ENCODE results near the gene SERPINE3.

Gene SERPINE3

DNA sequence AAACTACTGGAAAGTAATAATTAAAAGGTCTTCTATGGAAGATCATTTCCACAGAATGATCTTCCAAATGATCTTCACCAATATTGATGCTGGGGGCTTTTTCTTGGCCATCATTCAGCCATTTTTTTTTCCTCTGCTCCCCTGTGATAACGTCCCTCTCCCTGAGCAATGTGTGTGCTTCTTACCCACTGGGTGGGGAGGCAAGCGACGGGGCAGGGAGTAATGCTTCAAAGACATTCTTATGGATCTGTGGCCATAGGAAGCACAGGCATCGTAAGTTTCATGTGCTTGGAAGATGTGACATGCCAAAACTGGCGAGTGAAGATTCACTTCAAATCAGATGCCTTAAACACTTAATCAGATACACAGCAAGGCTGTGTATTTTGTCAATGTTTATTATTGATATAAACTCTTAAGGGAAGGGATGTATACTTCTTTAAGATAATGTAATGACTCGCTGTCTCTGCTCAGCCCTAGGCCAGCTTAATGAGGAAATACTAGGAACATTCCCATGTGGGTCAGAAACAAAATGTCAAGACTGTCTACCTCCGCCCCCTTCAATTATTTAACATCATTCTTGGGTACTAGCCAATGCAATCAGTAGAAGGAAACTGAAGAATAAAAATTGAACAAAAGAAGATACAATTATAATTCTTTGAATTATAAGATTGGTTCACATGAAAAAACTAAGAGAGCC, 34.1 kb upstream of the SERPINE3 start:
- DNase-seq (ENCODE audit: insufficient read length, low spot score) (no peak), FAIRE-seq (no peak)
- TF ChIP-seq, protein P1, sequence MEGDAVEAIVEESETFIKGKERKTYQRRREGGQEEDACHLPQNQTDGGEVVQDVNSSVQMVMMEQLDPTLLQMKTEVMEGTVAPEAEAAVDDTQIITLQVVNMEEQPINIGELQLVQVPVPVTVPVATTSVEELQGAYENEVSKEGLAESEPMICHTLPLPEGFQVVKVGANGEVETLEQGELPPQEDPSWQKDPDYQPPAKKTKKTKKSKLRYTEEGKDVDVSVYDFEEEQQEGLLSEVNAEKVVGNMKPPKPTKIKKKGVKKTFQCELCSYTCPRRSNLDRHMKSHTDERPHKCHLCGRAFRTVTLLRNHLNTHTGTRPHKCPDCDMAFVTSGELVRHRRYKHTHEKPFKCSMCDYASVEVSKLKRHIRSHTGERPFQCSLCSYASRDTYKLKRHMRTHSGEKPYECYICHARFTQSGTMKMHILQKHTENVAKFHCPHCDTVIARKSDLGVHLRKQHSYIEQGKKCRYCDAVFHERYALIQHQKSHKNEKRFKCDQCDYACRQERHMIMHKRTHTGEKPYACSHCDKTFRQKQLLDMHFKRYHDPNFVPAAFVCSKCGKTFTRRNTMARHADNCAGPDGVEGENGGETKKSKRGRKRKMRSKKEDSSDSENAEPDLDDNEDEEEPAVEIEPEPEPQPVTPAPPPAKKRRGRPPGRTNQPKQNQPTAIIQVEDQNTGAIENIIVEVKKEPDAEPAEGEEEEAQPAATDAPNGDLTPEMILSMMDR (IDR thresholded peaks at IDR 0.05; ENCODE audit: insufficient read depth, missing control alignments), result no peak

DNA sequence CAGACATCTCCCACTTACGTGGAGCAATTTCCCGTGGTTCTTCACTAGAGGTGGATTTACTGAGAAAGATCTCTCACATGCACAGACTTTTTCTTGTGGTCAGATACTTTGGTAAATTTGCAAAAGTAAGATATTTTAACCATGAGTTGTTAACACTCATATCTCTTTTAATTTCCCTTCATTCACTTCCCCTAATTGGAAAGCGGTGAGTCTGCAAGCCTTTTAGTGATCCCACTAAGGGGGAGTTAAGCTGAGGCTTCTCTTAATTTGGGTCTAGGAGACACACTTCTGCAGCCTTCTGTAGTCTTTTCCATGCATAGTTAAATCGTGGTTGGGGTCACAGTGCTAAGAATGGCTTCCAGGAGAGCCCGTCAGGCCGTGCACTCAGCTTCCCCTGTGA, 30.7 kb upstream of the SERPINE3 start:
- DNase-seq (ENCODE audit: insufficient read length, low spot score) (no peak), FAIRE-seq (no peak)
- TF ChIP-seq, protein P1 (IDR thresholded peaks at IDR 0.05; ENCODE audit: insufficient read depth, missing control alignments), result no peak

DNA sequence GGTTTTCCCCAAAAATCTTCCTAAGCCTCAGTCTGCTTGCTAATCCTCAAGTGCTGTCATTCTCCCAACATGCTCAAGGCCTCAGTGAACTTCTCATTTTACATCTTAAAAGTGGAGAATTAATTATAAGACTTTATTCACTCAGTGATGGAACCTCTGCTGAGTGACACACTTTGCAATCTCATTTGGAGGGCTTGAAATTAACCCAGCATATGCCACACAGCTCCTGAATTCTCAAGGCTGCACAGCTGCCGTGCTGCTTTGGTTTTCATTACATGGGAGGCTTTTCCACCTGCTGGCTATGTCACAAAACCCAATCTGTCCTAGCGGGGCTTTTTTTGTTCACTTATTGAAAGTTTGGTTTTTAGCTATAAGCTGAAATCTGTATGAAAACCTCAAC, 28.3 kb upstream of the SERPINE3 start:
- TF ChIP-seq, protein P1 (IDR thresholded peaks at IDR 0.05; ENCODE audit: insufficient read depth, missing control alignments), result no peak
- DNase-seq (ENCODE audit: insufficient read length, low spot score), result no peak
- no peak for FAIRE-seq

DNA sequence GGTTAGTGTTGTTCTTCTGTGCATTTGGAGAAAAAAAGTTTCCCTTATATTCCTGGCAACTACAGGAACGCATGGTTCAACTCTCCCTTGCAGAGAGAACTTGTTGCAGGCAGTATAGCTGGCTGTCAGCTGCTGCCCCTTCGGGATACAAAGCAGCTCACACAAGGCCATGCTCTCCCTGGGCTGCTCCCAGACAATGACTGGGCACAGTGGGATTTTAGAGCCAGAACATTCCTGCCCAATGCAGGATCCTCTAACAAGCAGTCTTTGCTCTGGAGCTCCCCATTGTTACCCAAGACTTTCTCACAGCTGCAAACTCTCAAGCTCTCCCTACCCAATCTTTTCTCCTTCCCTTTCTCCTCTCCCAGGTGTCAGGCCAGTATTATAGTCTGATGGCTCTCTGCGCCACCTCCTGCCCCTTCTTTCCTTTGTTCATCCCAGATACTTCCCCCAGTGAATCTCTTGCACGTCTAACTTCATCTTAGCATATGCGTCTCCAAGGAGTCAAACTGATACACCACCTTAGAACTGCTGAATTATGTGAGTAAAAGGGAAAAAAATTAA, 27.5 kb upstream of the SERPINE3 start:
- DNase-seq (ENCODE audit: insufficient read length, low spot score), result no peak
- TF ChIP-seq, protein P1 (IDR thresholded peaks at IDR 0.05; ENCODE audit: insufficient read depth, missing control alignments), result no peak
- FAIRE-seq, result no peak

DNA sequence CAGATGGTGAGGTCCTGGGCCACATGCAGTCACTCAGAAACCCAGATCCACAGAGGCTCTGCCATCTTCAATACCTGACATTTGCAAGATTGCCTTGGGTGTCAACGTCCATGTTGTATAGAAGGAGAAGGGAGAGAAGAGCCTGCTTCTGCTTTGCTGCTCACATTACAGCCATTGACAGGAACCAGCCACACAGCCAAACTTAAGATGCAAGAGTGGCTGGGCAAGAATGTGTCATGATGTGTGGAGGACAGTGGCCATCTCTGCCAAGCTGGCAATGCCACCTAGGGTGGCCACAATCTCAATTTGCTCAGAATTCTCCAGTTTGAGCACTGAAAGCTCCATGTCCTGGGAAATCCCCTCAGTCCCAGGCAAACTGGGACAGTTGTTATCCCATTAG, 25.9 kb upstream of the SERPINE3 start:
- DNase-seq (ENCODE audit: insufficient read length, low spot score) (no peak), FAIRE-seq (no peak)
- TF ChIP-seq, protein P1 (IDR thresholded peaks at IDR 0.05; ENCODE audit: insufficient read depth, missing control alignments), result no peak

DNA sequence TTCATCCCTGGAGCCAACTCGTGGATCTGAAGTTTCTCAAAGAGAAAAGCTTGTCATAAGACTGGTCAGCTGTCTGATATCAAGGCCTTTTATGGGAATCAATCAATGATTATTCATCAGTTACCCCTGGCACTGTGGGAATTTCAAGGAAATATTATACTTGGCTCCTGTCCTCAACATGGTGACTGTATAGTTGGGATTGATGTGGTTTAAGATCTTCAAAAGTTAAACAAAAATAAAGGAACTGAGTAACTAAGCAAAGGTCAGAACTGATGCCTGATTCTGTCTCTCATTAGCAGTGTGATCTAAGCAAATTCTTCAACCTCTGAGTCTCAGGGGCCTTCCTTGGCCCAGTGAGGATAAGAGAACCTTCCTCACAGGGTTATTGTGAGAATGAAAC, 22.2 kb upstream of the SERPINE3 start:
- TF ChIP-seq, protein P1 (IDR thresholded peaks at IDR 0.05; ENCODE audit: insufficient read depth, missing control alignments), result no peak
- no peak for FAIRE-seq
- DNase-seq (ENCODE audit: insufficient read length, low spot score), result no peak

DNA sequence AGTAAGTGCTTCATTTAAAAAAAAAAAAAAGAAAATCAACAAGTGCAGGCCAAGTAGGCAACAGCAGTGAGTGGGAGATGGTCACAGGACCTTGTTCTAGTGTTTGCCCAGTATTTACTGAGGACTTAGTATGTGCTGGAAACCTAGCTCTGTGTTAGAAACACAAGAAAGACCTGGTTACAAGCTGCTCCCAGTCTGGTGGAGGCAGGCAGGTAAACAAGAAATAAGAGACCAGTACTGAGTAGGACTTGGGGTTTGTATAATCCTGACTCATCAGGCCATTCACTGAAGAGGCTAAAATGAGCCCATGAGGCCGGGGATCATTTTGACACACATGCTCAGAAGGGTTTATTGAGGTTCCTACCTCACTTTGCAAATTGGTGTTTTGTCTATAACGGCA, 21.5 kb upstream of the SERPINE3 start:
- DNase-seq (ENCODE audit: insufficient read length, low spot score), result no peak
- FAIRE-seq, result no peak
- TF ChIP-seq, protein P1 (IDR thresholded peaks at IDR 0.05; ENCODE audit: insufficient read depth, missing control alignments), result no peak

Measured in D721Med (cell line).